ENCODE data around the gene STRN. TPM values are rescaled to one million over a fixed set of nuclear protein-coding genes. Genes with fewer than 3 reads are reported as not detected.
"Not testable (repeated sequence)": the region's sequence is repeated elsewhere in the genome, so short reads cannot be mapped to it uniquely, and the experiment has no call there.

The STRN gene
- total RNA-seq (2012; rRNA removed) = 13.4 and 14.9 TPM in 2 replicates

- Histone ChIP-seq H3K36me3 (ENCODE audit: insufficient read depth, low read length) (no peaks in the 10 kb centered on the region), H3K4me1 (ENCODE audit: control insufficient read depth, insufficient read depth, low read length) (peaks cover 13% of the 10 kb centered on the region), H3K9ac (ENCODE audit: low read depth, low read length) (peak within 1 kb of the TSS; percentile 93), H3K9me3 (replicated peaks; ENCODE audit: low read length) (no peaks in the 10 kb centered on the region), H3K27me3 (ENCODE audit: control insufficient read depth, insufficient read depth, low read length) (no peaks in the 10 kb centered on the region), H3K4me2 (ENCODE audit: low read length) (peak within 1 kb of the TSS; percentile 98), H3K4me3 (ENCODE audit: low read length) (peak within 1 kb of the TSS; percentile 86)
Measured at GRCh38 chr2:36966370-36967235, at the start of gene STRN. TSS of gene STRN (minus strand) at chr2:36966536. CDS start at chr2:36966463, 73 bp downstream.

DNA sequence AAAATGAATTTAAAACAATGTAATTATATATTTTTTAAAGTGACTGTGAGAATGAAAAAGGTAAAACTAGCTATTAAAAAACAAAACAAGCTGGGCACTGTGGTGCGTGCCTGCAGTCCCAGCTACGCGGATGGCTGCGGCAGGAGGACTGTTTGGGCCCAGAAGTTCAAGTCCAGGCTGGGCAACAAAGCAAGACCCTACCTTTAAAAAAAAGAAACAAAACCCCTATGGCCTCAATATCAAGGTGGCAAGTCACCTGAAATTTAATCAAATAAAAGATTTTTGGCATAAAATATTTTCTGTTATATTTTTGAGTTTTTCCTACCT is 46.9 kb upstream of the STRN start:
- no peak overlapping the region for H3K9ac ChIP-seq (ENCODE audit: low read depth, low read length)
- H3K4me2 ChIP-seq (ENCODE audit: low read length) = no peak overlapping the region
- no peaks in the 10 kb centered on the region for H3K9me3 ChIP-seq (replicated peaks; ENCODE audit: low read length)
- no peaks in the 10 kb centered on the region for H3K4me1 ChIP-seq (ENCODE audit: control insufficient read depth, insufficient read depth, low read length)
- H3K4me3 ChIP-seq (ENCODE audit: low read length) = no peak overlapping the region
- no peaks in the 10 kb centered on the region for H3K27me3 ChIP-seq (ENCODE audit: control insufficient read depth, insufficient read depth, low read length)
- H3K36me3 ChIP-seq (ENCODE audit: insufficient read depth, low read length) = peaks cover 40% of the 10 kb centered on the region

DNA sequence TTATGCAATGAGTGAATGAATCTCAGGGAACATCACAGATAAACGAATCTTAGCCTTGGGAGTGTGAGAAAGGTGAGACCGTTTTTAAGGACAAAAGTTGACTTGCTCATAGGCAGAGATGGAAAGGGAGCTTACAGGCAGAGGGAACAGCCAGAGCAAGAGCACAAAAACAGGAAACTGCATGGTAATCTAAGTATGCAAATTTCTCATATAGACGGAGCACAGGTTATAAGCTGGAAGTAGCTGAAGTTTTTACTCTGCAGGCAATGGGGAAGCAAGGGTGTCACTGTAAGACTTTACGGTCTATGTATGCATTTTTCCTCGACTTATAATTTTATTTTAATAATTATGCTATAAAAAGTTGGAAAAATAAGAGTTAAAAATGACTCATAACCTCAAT is 44.8 kb upstream of the STRN start:
- H3K27me3 ChIP-seq (ENCODE audit: control insufficient read depth, insufficient read depth, low read length) = no peaks in the 10 kb centered on the region
- H3K4me3 ChIP-seq (ENCODE audit: low read length) = no peak overlapping the region
- H3K4me1 ChIP-seq (ENCODE audit: control insufficient read depth, insufficient read depth, low read length) = no peaks in the 10 kb centered on the region
- no peak overlapping the region for H3K9ac ChIP-seq (ENCODE audit: low read depth, low read length)
- H3K9me3 ChIP-seq (replicated peaks; ENCODE audit: low read length) = no peaks in the 10 kb centered on the region
- H3K36me3 ChIP-seq (ENCODE audit: insufficient read depth, low read length) = peaks cover 38% of the 10 kb centered on the region
- H3K4me2 ChIP-seq (ENCODE audit: low read length) = no peak overlapping the region

DNA sequence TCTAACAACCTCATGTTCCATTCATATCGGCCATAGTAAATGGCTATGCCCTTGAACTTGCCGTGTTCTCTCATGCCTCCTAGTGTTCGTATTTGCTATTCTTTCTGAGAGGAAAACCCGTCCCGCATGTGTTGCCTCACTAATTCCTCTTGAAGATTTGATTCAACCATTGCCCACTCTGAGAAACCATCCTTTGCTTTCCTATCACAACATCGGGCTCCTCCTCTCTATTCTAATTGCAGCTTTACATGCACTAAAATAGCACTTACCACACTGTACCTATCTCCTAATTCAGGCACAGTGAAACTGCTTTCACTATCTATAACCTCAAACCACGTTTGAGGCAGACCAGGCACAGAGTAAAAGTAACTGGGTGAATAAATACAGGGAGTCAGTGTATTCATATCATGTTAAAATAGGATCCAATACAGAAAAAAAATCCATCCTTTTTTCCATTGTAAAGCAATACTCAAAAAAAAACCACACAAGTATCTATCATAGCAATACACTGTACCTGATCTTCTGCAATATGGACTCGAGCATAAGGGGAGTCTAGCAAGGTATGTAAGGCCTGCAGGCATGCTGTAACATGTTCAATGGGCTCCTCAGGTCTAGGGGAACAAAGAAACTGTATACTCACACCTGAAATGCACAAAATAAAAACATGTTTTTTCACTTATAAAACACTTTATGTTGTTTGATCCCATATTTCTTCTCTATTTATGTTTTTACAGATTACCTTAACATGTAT is 39.0 kb upstream of the STRN start:
- H3K27me3 ChIP-seq (ENCODE audit: control insufficient read depth, insufficient read depth, low read length) = no peaks in the 10 kb centered on the region
- peaks cover 54% of the 10 kb centered on the region for H3K36me3 ChIP-seq (ENCODE audit: insufficient read depth, low read length)
- no peak overlapping the region for H3K4me3 ChIP-seq (ENCODE audit: low read length)
- H3K4me1 ChIP-seq (ENCODE audit: control insufficient read depth, insufficient read depth, low read length) = peaks cover 3% of the 10 kb centered on the region
- no peak overlapping the region for H3K4me2 ChIP-seq (ENCODE audit: low read length)
- H3K9ac ChIP-seq (ENCODE audit: low read depth, low read length) = no peak overlapping the region
- no peaks in the 10 kb centered on the region for H3K9me3 ChIP-seq (replicated peaks; ENCODE audit: low read length)

DNA sequence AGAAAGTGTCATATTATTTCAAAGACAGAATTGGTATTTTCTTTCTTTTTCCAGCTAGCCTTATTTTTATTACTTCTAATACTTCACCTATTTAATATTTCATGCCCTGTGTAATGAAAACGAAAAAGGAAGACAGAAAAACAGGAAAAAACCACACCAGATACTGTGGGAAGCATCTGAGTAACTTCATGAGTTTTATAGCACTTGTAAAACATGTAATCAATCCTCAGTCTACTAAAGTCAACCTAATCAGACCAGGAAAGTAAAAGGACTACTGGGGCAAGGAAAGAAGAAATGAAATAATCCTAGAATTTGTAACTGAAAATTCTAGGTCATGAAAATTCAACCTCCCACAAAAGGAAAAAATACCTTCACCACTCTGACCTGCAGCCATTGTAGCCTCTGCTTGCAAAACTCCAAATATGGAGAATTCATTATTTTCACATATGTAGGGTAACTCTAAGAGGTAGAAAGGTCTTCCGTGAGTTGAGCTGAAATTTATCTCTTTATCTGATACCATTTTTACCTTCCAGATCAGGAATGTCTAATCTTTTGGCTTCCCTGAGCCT is 34.7 kb upstream of the STRN start:
- Histone ChIP-seq H3K4me2 (ENCODE audit: low read length) (no peak overlapping the region), H3K9ac (ENCODE audit: low read depth, low read length) (no peak overlapping the region), H3K36me3 (ENCODE audit: insufficient read depth, low read length) (peaks cover 56% of the 10 kb centered on the region), H3K4me3 (ENCODE audit: low read length) (no peak overlapping the region), H3K4me1 (ENCODE audit: control insufficient read depth, insufficient read depth, low read length) (peaks cover 3% of the 10 kb centered on the region), H3K27me3 (ENCODE audit: control insufficient read depth, insufficient read depth, low read length) (no peaks in the 10 kb centered on the region), H3K9me3 (replicated peaks; ENCODE audit: low read length) (no peaks in the 10 kb centered on the region)

DNA sequence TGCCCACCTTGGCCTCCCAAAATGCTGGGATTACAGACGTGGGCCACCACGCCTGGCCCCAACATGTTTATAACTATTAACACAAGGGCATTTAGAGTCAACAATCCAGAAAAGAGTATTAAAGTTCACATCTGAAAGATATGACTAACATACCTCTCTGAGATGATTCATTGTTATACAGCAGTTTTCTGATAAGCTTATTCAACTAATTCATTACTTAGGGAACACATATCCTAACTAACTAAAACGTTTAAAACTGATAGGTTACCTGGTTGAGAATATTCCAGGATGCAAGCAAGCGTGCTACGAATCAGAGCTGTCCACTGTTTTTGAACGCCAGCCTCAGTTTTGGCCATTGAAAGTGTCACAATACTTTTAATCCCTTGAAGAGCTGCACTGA is 34.0 kb upstream of the STRN start:
- no peak overlapping the region for H3K4me3 ChIP-seq (ENCODE audit: low read length)
- H3K9ac ChIP-seq (ENCODE audit: low read depth, low read length) = no peak overlapping the region
- H3K4me2 ChIP-seq (ENCODE audit: low read length) = no peak overlapping the region
- H3K27me3 ChIP-seq (ENCODE audit: control insufficient read depth, insufficient read depth, low read length) = no peaks in the 10 kb centered on the region
- H3K9me3 ChIP-seq (replicated peaks; ENCODE audit: low read length) = no peaks in the 10 kb centered on the region
- H3K36me3 ChIP-seq (ENCODE audit: insufficient read depth, low read length) = peaks cover 49% of the 10 kb centered on the region
- H3K4me1 ChIP-seq (ENCODE audit: control insufficient read depth, insufficient read depth, low read length) = peaks cover 3% of the 10 kb centered on the region

DNA sequence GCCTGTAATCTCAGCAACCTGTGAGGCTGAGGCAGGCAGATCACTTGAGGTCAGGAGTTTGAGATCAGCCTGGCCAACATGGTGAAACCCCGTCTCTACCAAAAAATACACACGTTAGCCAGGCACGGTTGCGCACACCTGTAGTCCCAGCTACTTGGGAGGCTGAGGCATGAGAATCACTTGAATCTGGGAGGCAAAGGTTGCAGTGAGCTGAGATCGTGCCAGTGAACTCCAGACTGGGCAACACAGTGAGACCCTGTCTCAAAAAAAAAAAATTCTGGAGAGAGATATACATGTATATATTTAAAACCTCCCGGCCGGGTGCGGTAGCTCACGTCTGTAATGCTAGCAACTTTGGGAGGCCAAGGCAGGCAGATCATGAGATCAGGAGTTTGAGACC is 33.1 kb upstream of the STRN start:
- not testable (repeated sequence) for H3K4me2 ChIP-seq (ENCODE audit: low read length); H3K4me1 ChIP-seq (ENCODE audit: control insufficient read depth, insufficient read depth, low read length); H3K4me3 ChIP-seq (ENCODE audit: low read length); H3K27me3 ChIP-seq (ENCODE audit: control insufficient read depth, insufficient read depth, low read length); H3K9ac ChIP-seq (ENCODE audit: low read depth, low read length); H3K9me3 ChIP-seq (replicated peaks; ENCODE audit: low read length)
- peaks cover 40% of the 10 kb centered on the region for H3K36me3 ChIP-seq (ENCODE audit: insufficient read depth, low read length)

DNA sequence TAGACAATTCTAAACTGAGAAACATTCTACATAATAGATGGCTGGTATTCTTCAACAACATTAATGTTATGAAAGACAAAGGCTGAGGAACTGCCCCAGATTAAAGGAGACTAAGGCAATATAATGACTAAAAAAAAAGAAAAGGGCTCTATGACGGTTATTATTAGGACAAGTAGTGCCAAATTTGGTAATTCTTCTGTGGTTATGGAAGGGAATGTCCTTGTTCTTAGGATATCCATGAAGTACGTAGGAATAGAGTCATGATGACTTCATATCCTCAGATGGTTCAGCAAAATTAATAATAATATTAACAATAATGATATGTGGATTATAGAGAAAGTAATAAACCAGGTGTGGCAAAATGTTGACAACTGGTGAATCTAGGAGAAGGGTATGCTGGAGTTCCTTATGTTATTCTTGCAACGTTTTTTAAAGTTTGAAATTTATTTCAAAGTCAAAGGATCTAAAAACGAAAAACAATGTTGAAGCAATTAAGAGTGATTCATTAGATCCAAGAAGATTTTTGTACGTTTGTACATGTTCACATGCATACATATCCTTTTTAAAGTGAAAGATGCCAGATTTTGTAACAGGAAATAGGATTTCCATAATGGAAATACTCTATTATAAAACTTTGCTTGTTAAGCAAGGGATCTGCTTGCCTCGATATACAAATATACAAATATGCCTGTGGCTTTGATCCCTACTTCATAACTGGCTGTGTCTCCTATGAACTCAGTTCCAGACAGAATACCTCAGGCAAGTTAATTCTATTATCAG is 27.7 kb upstream of the STRN start:
- H3K27me3 ChIP-seq (ENCODE audit: control insufficient read depth, insufficient read depth, low read length) = no peaks in the 10 kb centered on the region
- no peak overlapping the region for H3K4me3 ChIP-seq (ENCODE audit: low read length)
- H3K9me3 ChIP-seq (replicated peaks; ENCODE audit: low read length) = no peaks in the 10 kb centered on the region
- no peaks in the 10 kb centered on the region for H3K4me1 ChIP-seq (ENCODE audit: control insufficient read depth, insufficient read depth, low read length)
- no peak overlapping the region for H3K9ac ChIP-seq (ENCODE audit: low read depth, low read length)
- no peak overlapping the region for H3K4me2 ChIP-seq (ENCODE audit: low read length)
- peaks cover 12% of the 10 kb centered on the region for H3K36me3 ChIP-seq (ENCODE audit: insufficient read depth, low read length)

DNA sequence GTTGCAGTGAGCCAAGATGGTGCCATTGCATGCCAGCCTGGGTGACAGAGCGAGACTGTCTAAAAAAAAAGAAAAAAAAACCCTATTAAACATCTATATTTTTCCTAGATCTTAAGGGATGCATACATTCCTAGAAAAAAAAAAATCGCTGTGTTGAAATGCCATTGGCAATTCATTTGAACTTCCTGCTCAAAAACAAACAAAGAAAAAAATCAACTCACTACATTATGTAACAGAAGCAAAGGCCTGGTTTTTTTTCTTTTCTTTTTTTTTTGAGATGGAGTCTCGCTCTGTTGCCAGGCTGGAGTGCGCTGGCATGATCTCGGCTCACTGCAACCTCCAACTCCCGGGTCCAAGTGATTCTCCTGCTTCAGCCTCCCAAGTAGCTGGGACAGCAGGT is 21.7 kb upstream of the STRN start:
- Histone ChIP-seq H3K9ac (ENCODE audit: low read depth, low read length) (no peak overlapping the region), H3K27me3 (ENCODE audit: control insufficient read depth, insufficient read depth, low read length) (no peaks in the 10 kb centered on the region), H3K36me3 (ENCODE audit: insufficient read depth, low read length) (peaks cover 6% of the 10 kb centered on the region), H3K4me2 (ENCODE audit: low read length) (no peak overlapping the region), H3K9me3 (replicated peaks; ENCODE audit: low read length) (no peaks in the 10 kb centered on the region), H3K4me3 (ENCODE audit: low read length) (no peak overlapping the region), H3K4me1 (ENCODE audit: control insufficient read depth, insufficient read depth, low read length) (no peaks in the 10 kb centered on the region)

GRCh38 chr2:36982467-36982866 is 16.1 kb upstream of the STRN start:
- H3K4me1 ChIP-seq (ENCODE audit: control insufficient read depth, insufficient read depth, low read length) = no peaks in the 10 kb centered on the region
- H3K4me2 ChIP-seq (ENCODE audit: low read length) = no peak overlapping the region
- no peaks in the 10 kb centered on the region for H3K27me3 ChIP-seq (ENCODE audit: control insufficient read depth, insufficient read depth, low read length)
- no peaks in the 10 kb centered on the region for H3K9me3 ChIP-seq (replicated peaks; ENCODE audit: low read length)
- H3K4me3 ChIP-seq (ENCODE audit: low read length) = no peak overlapping the region
- no peak overlapping the region for H3K9ac ChIP-seq (ENCODE audit: low read depth, low read length)
- peaks cover 12% of the 10 kb centered on the region for H3K36me3 ChIP-seq (ENCODE audit: insufficient read depth, low read length)

- H3K9me3 ChIP-seq (replicated peaks; ENCODE audit: low read length) = no peaks in the 10 kb centered on the region
- H3K4me1 ChIP-seq (ENCODE audit: control insufficient read depth, insufficient read depth, low read length) = no peaks in the 10 kb centered on the region
- peaks cover 12% of the 10 kb centered on the region for H3K36me3 ChIP-seq (ENCODE audit: insufficient read depth, low read length)
- H3K27me3 ChIP-seq (ENCODE audit: control insufficient read depth, insufficient read depth, low read length) = no peaks in the 10 kb centered on the region
- H3K4me3 ChIP-seq (ENCODE audit: low read length) = no peak overlapping the region
- H3K9ac ChIP-seq (ENCODE audit: low read depth, low read length) = no peak overlapping the region
- H3K4me2 ChIP-seq (ENCODE audit: low read length) = no peak overlapping the region
Measured at GRCh38 chr2:36981911-36982310, 15.6 kb upstream of the STRN start.

Measured in skeletal muscle satellite cell (primary cell).